GM23338 (cell line): ENCODE results near the gene SAMD4A. TPM values are rescaled to one million over a fixed set of nuclear protein-coding genes. Genes with fewer than 3 reads are reported as not detected.

Source experiments
- ATAC-seq: fragments of 200-7000 bp; cut with Tn5 transposase; 3 replicates; pipeline ENCODE4 v1.9.1; 2020
- DNase-seq: peaks from one replicate; pipeline ENCODE4 v3.0.0-alpha.2; 2015; ENCODE audit warnings: low spot score
- H2AFZ ChIP-seq: fragments of 200-600 bp; sonication (generic); 2 replicates; pipeline ENCODE4 v1.8.0; 2016; ENCODE audit warnings: antibody characterized with exemption, mild to moderate bottlenecking, moderate library complexity
- H3F3A ChIP-seq: fragments of 200-600 bp; sonication (generic); replicated peaks from 2 replicates; pipeline ENCODE4 v1.8.0; 2017; ENCODE audit warnings: antibody characterized with exemption, mixed run types, low read depth
- H3K27ac ChIP-seq: fragments of 200-600 bp; sonication (generic); 2 replicates; pipeline ENCODE4 v1.6.1; 2016; ENCODE audit warnings: low read depth
- H3K27me3 ChIP-seq: fragments of 200-600 bp; sonication (generic); 2 replicates; pipeline ENCODE4 v1.8.0; 2016; ENCODE audit warnings: mild to moderate bottlenecking, mixed run types, moderate library complexity; ENCODE audit not compliant: insufficient read depth
- H3K36me3 ChIP-seq: fragments of 200-600 bp; sonication (generic); 2 replicates; pipeline ENCODE4 v1.8.0; 2016; ENCODE audit warnings: mild to moderate bottlenecking; ENCODE audit not compliant: insufficient read depth
- H3K4me1 ChIP-seq: fragments of 200-600 bp; sonication (generic); 2 replicates; pipeline ENCODE4 v1.8.0; 2016; ENCODE audit warnings: mild to moderate bottlenecking, moderate library complexity; ENCODE audit not compliant: insufficient read depth
- H3K4me2 ChIP-seq: fragments of 200-600 bp; sonication (generic); 2 replicates; pipeline ENCODE4 v1.7.1; 2017; ENCODE audit warnings: mixed run types
- H3K4me3 ChIP-seq: fragments of 200-600 bp; sonication (generic); 2 replicates; pipeline ENCODE4 v1.6.1; 2016; ENCODE audit warnings: mixed run types
- H3K79me2 ChIP-seq: fragments of 200-600 bp; sonication (generic); replicated peaks from 2 replicates; pipeline ENCODE4 v1.8.0; 2017; ENCODE audit warnings: mild to moderate bottlenecking; ENCODE audit not compliant: insufficient read depth
- H3K9me2 ChIP-seq: fragments of 200-600 bp; sonication (generic); 2 replicates; pipeline ENCODE4 v1.8.0; 2017; ENCODE audit not compliant: insufficient read depth
- H4K20me1 ChIP-seq: fragments of 200-600 bp; sonication (generic); replicated peaks from 2 replicates; pipeline ENCODE4 v1.8.0; 2017; ENCODE audit warnings: mild to moderate bottlenecking; ENCODE audit not compliant: insufficient read depth
- H3K27ac Mint-ChIP-seq: 2 replicates; pipeline ENCODE4 v1.8.0; 2020; ENCODE audit warnings: inconsistent platforms, mild to moderate bottlenecking, moderate library complexity, mixed read lengths
- H3K27me3 Mint-ChIP-seq: 3 replicates; pipeline ENCODE4 v1.8.0; 2022; ENCODE audit warnings: low read depth, mild to moderate bottlenecking, moderate library complexity, mixed read lengths, inconsistent platforms; ENCODE audit not compliant: insufficient read depth, poor library complexity
- H3K36me3 Mint-ChIP-seq: 3 replicates; pipeline ENCODE4 v1.8.0; 2021; ENCODE audit warnings: low read depth, mild to moderate bottlenecking, inconsistent platforms, moderate library complexity, mixed read lengths
- H3K4me1 Mint-ChIP-seq: 3 replicates; pipeline ENCODE4 v1.8.0; 2020; ENCODE audit warnings: mild to moderate bottlenecking, inconsistent platforms, mixed read lengths
- H3K4me3 Mint-ChIP-seq: 3 replicates; pipeline ENCODE4 v1.8.0; 2021; ENCODE audit warnings: moderate library complexity, mild to moderate bottlenecking, inconsistent platforms, mixed read lengths
- H3K9me3 Mint-ChIP-seq: 3 replicates; pipeline ENCODE4 v1.8.0; 2020; ENCODE audit warnings: moderate library complexity, mild to moderate bottlenecking, inconsistent platforms, mixed read lengths
- CREB1 ChIP-seq: fragments of 250-450 bp; sonication (Bioruptor Pico); IDR thresholded peaks from 2 replicates; pipeline ENCODE4 v1.5.0; 2020; ENCODE audit warnings: low read depth, mild to moderate bottlenecking, moderate library complexity
- EZH2 ChIP-seq: fragments of 200-600 bp; sonication (generic); IDR thresholded peaks from one replicate; pipeline ENCODE4 v1.8.0; 2017; ENCODE audit warnings: antibody characterized with exemption, mild to moderate bottlenecking, low read depth; ENCODE audit not compliant: unreplicated experiment
- EZH2phosphoT487 ChIP-seq: fragments of 200-600 bp; sonication (generic); IDR thresholded peaks from one replicate; pipeline ENCODE4 v1.8.1; 2018; ENCODE audit warnings: antibody characterized with exemption; ENCODE audit not compliant: unreplicated experiment
- JUNB ChIP-seq: IDR thresholded peaks from one replicate; pipeline ENCODE4 v1.6.1; 2016; ENCODE audit warnings: antibody characterized with exemption; ENCODE audit not compliant: unreplicated experiment
- STAT1 ChIP-seq: IDR thresholded peaks from one replicate; pipeline ENCODE4 v1.6.1; 2016; ENCODE audit warnings: antibody characterized with exemption; ENCODE audit not compliant: unreplicated experiment
- ZNF331 ChIP-seq: fragments of 250-450 bp; sonication (Bioruptor Pico); IDR thresholded peaks from 2 replicates; pipeline ENCODE4 v1.5.0; 2020; ENCODE audit warnings: low read depth, mild to moderate bottlenecking, moderate library complexity
- ZNF462 ChIP-seq: fragments of 250-450 bp; sonication (Bioruptor Pico); IDR thresholded peaks from 2 replicates; pipeline ENCODE4 v1.5.0; 2020; ENCODE audit warnings: mild to moderate bottlenecking, moderate library complexity
- polyA plus RNA-seq: library from polyadenylated mRNA; unstranded; fragments of >200 nt; fragmentation: Nextera tagmentation; extraction: Ambion mirVana; gene quantifications from 2 replicates; pipeline ENCODE4 v1.2.1, GENCODE V29; 2016
- total RNA-seq: library from RNA; depleted of rRNA; stranded (reverse); fragments of >200 nt; shearing (Covaris generic); gene quantifications from 2 replicates; pipeline ENCODE4 v1.2.3, GENCODE V29; 2014
- TF ChIP-seq, protein P1 (sequence below): IDR thresholded peaks from 2 replicates; pipeline ENCODE4 v1.6.1; 2016; ENCODE audit warnings: antibody characterized with exemption
- TF ChIP-seq, protein P2 (sequence below), 2 experiments: fragments of 200-600 bp in 1 of 2; sonication (generic) in 1 of 2; conservative IDR thresholded peaks; 2 replicates each; pipeline versions ENCODE4 v1.5.1 to v1.6.1; 2016 to 2017; ENCODE audit warnings: antibody characterized with exemption in 2 of 2, low read depth in 2 of 2, mild to moderate bottlenecking in 2 of 2, moderate library complexity in 1 of 2

SAMD4A gene
- total and polyA plus RNA-seq, 2 experiments from 2014 or later: 1.6 to 6.9 TPM

GRCh38 chr14:54738009-54738408 lies 171.1 kb downstream of the SAMD4A start (continued):
- TF ChIP-seq ZNF331 (CRISPR knock-in tag): no peak
- TF ChIP-seq, protein P1, sequence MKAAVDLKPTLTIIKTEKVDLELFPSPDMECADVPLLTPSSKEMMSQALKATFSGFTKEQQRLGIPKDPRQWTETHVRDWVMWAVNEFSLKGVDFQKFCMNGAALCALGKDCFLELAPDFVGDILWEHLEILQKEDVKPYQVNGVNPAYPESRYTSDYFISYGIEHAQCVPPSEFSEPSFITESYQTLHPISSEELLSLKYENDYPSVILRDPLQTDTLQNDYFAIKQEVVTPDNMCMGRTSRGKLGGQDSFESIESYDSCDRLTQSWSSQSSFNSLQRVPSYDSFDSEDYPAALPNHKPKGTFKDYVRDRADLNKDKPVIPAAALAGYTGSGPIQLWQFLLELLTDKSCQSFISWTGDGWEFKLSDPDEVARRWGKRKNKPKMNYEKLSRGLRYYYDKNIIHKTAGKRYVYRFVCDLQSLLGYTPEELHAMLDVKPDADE: no peak
- no peak for TF ChIP-seq JUNB
- no peak for TF ChIP-seq ZNF462 (CRISPR knock-in tag)
- no peak for TF ChIP-seq CREB1 (CRISPR knock-in tag)

- Histone ChIP-seq H3F3A (no peaks in the 10 kb centered on the region), H4K20me1 (no peaks in the 10 kb centered on the region), H3K79me2 (no peaks in the 10 kb centered on the region), H2AFZ (no peak overlapping the region), H3K4me3 (no peak overlapping the region), H3K4me2 (no peak overlapping the region), H3K36me3 (no peaks in the 10 kb centered on the region), H3K27ac (no peak overlapping the region), H3K27me3 (no peaks in the 10 kb centered on the region), H3K9me2 (peaks cover 1% of the 10 kb centered on the region; the same call in 1 of the 2 replicates), H3K4me1 (peaks cover 12% of the 10 kb centered on the region)
- DNase-seq (no peak), ATAC-seq (no peak)
- H3K4me3 Mint-ChIP-seq: no peak overlapping the region
- H3K27me3 Mint-ChIP-seq: no peaks in the 10 kb centered on the region
- H3K4me1 Mint-ChIP-seq: peaks cover 23% of the 10 kb centered on the region
- H3K9me3 Mint-ChIP-seq: no peaks in the 10 kb centered on the region
- no peak overlapping the region for H3K27ac Mint-ChIP-seq
- H3K36me3 Mint-ChIP-seq: no peaks in the 10 kb centered on the region
- TF ChIP-seq EZH2phosphoT487: no peak
- TF ChIP-seq, protein P2, sequence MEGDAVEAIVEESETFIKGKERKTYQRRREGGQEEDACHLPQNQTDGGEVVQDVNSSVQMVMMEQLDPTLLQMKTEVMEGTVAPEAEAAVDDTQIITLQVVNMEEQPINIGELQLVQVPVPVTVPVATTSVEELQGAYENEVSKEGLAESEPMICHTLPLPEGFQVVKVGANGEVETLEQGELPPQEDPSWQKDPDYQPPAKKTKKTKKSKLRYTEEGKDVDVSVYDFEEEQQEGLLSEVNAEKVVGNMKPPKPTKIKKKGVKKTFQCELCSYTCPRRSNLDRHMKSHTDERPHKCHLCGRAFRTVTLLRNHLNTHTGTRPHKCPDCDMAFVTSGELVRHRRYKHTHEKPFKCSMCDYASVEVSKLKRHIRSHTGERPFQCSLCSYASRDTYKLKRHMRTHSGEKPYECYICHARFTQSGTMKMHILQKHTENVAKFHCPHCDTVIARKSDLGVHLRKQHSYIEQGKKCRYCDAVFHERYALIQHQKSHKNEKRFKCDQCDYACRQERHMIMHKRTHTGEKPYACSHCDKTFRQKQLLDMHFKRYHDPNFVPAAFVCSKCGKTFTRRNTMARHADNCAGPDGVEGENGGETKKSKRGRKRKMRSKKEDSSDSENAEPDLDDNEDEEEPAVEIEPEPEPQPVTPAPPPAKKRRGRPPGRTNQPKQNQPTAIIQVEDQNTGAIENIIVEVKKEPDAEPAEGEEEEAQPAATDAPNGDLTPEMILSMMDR (conservative IDR thresholded peaks at IDR 0.05; ENCODE audit: low read depth in 2 of 2): no peak
- TF ChIP-seq ZNF331 (CRISPR knock-in tag): no peak
- TF ChIP-seq, protein P1: no peak
- TF ChIP-seq STAT1: no peak
- TF ChIP-seq EZH2: no peak
- TF ChIP-seq JUNB: no peak
Measured at GRCh38 chr14:54739514-54739913, 172.6 kb downstream of the SAMD4A start.
